ENCODE measurements around the gene PRR5. TPM values are rescaled to one million over a fixed set of nuclear protein-coding genes. Genes with fewer than 3 reads are reported as not detected.

Gene PRR5
- total and polyA plus RNA-seq, 5 donors from 2014 or later: 29.2 to 44.4 (median 33.3) TPM

DNA sequence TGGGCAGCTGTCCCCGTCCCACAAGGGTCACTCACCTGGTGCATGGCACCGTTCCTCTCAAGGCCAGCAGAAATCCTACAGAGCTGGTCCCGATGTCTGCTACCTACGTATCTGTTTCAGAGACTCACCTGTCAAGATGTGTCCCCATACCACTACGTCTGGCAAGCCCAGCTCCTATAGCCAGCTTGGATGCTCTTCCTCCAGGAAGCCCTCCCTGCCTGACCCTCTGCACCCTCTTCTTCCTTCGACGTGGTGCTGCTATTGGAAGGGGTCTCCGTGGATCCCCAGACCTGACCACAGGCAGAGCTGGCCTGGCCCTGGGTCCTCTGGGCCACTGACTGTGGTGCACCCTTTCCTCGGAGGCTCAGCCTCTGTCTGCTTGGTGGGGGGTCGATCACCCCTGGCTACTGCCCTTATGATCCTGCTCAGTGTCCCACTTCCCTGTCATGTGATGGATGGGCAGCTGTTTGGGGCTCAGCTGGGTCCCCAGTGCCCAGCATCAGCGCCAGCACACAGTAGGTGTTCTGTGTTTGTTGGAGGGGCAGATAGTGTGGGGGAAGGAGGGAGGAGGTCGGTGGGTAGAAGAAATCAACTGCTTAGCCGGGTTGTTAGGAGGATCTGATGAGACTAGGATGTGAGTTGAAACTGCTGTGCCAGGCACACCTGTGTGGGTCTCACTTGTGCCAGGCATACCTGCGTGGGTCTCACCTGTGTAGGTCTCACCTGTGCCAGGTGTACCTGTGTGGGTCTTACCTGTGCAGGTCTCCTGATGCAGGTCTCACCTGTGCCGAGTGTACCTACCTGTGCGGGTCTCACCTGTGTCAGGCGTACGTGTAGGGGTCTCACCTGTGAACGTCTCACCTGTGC is 28.7 kb downstream of the PRR5 start:
- Histone ChIP-seq H3K36me3 (ENCODE audit: control insufficient read depth, insufficient read depth, low read length) (peaks cover 20% of the 10 kb centered on the region), H3K27ac (ENCODE audit: insufficient read depth, low read length, poor library complexity, severe bottlenecking) (no peak overlapping the region)

DNA sequence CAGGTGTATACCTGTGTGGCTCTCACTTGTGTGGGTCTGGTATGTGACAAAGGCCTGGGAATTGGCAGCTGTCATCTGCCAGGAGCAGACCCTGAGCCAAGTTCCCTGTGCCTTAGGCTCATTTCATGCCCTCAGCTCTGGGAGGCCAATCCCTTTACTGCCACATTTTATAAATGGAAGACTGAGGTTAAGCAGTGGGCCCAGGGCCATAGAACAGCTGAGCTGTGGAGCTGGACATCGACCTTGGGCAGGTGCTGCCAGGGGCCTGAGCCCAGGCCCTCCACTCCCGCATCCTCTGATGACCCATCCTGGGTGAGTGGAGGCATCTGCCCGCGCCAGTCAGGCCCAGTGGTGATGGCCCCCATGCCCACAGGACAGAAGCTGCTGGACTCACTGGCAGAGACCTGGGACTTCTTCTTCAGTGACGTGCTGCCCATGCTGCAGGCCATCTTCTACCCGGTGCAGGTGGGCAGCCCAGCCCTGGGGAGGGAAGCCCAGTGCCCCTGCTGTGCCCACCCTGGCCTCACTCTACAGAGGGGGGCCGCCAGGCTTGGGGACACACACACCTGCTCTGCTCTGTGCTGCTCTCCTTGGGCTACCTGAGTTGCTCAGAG is 29.5 kb downstream of the PRR5 start:
- Histone ChIP-seq H3K9me3 (ENCODE audit: control insufficient read depth in 2 of 2, low read length in 2 of 2) (no peaks in the 10 kb centered on the region), H3K4me3 (ENCODE audit: low read depth, low read length) (no peak overlapping the region), H3K27me3 (ENCODE audit: control insufficient read depth, insufficient read depth, low read length) (no peaks in the 10 kb centered on the region), H3K27ac (ENCODE audit: insufficient read depth, low read length, poor library complexity, severe bottlenecking) (no peak overlapping the region), H3K36me3 (ENCODE audit: control insufficient read depth, insufficient read depth, low read length) (peaks cover 16% of the 10 kb centered on the region), H3K4me1 (ENCODE audit: control insufficient read depth, insufficient read depth, low read length, poor library complexity, severe bottlenecking) (no peaks in the 10 kb centered on the region)
- no peak for DNase-seq
- no peaks in the 10 kb centered on the region for H3K9me3 Mint-ChIP-seq
- H3K4me1 Mint-ChIP-seq: peaks cover 0 to 6% (median 2%) of the 10 kb centered on the region in 4 donors
- no peak for ATAC-seq (ENCODE audit: low read depth in 2 of 2)
- H3K27me3 Mint-ChIP-seq: no peaks in the 10 kb centered on the region
- peaks cover 9% of the 10 kb centered on the region for H3K36me3 Mint-ChIP-seq
- no peak overlapping the region for H3K27ac Mint-ChIP-seq
- no peak overlapping the region for H3K4me3 Mint-ChIP-seq

More for the DNA sequence above, 28.7 kb downstream of the PRR5 start:
- Mint-ChIP-seq H3K4me1 (peaks cover 0 to 3% (median under 1%) of the 10 kb centered on the region in 4 donors), H3K27me3 (no peaks in the 10 kb centered on the region), H3K4me3 (no peak overlapping the region), H3K27ac (peak overlapping the region in 1 of 3 donors; percentile 56), H3K9me3 (no peaks in the 10 kb centered on the region), H3K36me3 (peaks cover 9% of the 10 kb centered on the region)
- H3K4me3 ChIP-seq (ENCODE audit: low read depth, low read length): no peak overlapping the region
- H3K9me3 ChIP-seq (ENCODE audit: control insufficient read depth in 2 of 2, low read length in 2 of 2): no peaks in the 10 kb centered on the region
- H3K4me1 ChIP-seq (ENCODE audit: control insufficient read depth, insufficient read depth, low read length, poor library complexity, severe bottlenecking): no peaks in the 10 kb centered on the region
- DNase-seq (no peak), ATAC-seq (ENCODE audit: low read depth in 2 of 2) (no peak)
- H3K27me3 ChIP-seq (ENCODE audit: control insufficient read depth, insufficient read depth, low read length): no peaks in the 10 kb centered on the region

DNA sequence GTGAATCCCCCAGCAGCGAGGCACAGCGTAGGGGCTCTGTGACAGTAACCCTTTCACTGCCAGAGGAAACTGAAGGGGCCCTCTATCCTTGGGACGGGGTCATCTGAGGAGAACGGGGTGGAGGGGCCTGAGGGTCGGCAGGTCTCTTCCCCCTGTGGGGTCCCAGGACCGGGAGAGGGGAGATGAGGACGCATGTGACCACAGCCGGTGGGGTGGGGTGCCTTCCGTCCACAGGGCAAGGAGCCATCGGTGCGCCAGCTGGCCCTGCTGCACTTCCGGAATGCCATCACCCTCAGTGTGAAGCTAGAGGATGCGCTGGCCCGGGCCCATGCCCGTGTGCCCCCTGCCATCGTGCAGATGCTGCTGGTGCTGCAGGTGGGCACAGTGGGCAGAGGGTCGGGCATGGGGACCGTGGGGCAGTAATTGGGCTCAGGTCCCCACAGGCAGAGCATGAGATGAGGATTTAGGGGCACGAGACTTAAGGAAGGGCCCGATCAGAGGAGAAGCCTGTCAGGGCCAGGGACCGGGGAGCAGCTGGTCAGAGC is 30.1 kb downstream of the PRR5 start:
- H3K36me3 Mint-ChIP-seq: peaks cover 9% of the 10 kb centered on the region
- no peak overlapping the region for H3K27ac Mint-ChIP-seq
- H3K4me1 Mint-ChIP-seq: peaks cover 0 to 6% (median 2%) of the 10 kb centered on the region in 4 donors
- Histone ChIP-seq H3K36me3 (ENCODE audit: control insufficient read depth, insufficient read depth, low read length) (peaks cover 14% of the 10 kb centered on the region), H3K9me3 (ENCODE audit: control insufficient read depth in 2 of 2, low read length in 2 of 2) (no peaks in the 10 kb centered on the region), H3K4me1 (ENCODE audit: control insufficient read depth, insufficient read depth, low read length, poor library complexity, severe bottlenecking) (no peaks in the 10 kb centered on the region), H3K4me3 (ENCODE audit: low read depth, low read length) (no peak overlapping the region), H3K27me3 (ENCODE audit: control insufficient read depth, insufficient read depth, low read length) (no peaks in the 10 kb centered on the region), H3K27ac (ENCODE audit: insufficient read depth, low read length, poor library complexity, severe bottlenecking) (no peak overlapping the region)
- ATAC-seq (ENCODE audit: low read depth in 2 of 2) (no peak), DNase-seq (no peak)
- no peaks in the 10 kb centered on the region for H3K9me3 Mint-ChIP-seq
- H3K27me3 Mint-ChIP-seq: no peaks in the 10 kb centered on the region
- H3K4me3 Mint-ChIP-seq: no peak overlapping the region

DNA sequence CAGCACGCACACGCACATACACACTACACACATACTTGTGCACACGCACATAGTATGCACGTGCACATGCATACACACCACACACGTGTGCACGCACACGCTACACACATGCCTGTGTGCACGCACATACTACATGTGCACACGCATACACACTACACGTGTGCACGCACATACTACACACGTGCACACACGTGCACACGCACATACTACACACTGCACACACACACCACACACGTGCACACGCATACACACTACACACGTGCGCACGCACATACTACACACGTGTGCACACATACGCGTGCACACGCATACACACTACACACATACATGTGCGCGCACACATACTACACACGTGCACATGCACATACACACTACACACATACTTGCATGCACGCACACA is 30.7 kb downstream of the PRR5 start:
- H3K9me3 ChIP-seq (ENCODE audit: control insufficient read depth in 2 of 2, low read length in 2 of 2): no peaks in the 10 kb centered on the region
- Mint-ChIP-seq H3K9me3 (no peaks in the 10 kb centered on the region), H3K27ac (no peak overlapping the region), H3K4me3 (no peak overlapping the region), H3K4me1 (peaks cover 0 to 6% (median 2%) of the 10 kb centered on the region in 4 donors), H3K36me3 (peaks cover 9% of the 10 kb centered on the region), H3K27me3 (no peaks in the 10 kb centered on the region)
- H3K27ac ChIP-seq (ENCODE audit: insufficient read depth, low read length, poor library complexity, severe bottlenecking): no peak overlapping the region
- no peaks in the 10 kb centered on the region for H3K27me3 ChIP-seq (ENCODE audit: control insufficient read depth, insufficient read depth, low read length)
- H3K4me1 ChIP-seq (ENCODE audit: control insufficient read depth, insufficient read depth, low read length, poor library complexity, severe bottlenecking): no peaks in the 10 kb centered on the region
- ATAC-seq (ENCODE audit: low read depth in 2 of 2): no peak
- DNase-seq: no peak
- no peak overlapping the region for H3K4me3 ChIP-seq (ENCODE audit: low read depth, low read length)
- H3K36me3 ChIP-seq (ENCODE audit: control insufficient read depth, insufficient read depth, low read length): peaks cover 10% of the 10 kb centered on the region

DNA sequence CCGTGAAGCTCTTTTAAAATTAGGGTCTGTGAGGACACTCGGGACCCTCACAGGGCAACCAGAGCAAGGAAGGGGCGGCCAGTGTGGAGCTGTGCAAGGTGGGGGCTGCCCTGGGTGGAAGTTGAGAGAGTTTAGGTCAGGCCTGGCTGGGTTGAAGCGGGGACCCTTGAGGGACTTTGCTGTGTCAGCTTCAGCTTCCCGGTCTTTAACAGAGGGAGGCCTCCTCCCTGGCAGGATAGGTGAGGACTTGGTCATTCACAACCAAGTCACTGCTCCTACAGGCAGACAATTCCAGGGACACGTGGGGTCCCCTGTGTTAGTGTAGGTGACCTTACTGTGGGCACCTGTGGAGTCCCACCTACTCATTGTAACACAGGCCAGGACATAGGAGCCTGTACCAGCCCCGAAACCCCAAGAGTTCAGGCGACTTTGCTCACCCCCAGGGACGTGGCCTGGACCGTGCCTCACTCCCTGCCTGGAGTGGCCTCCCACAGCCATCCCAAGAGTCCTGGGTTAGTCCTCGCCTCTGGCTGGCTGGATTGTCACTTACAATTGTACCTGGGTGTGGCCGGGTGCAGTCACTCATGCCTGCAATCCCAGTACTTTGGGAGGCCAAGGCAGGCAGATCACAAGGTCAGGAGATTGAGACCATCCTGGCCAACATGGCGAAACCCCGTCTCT is 31.6 kb downstream of the PRR5 start:
- no peak overlapping the region for H3K4me3 Mint-ChIP-seq
- peaks cover 9% of the 10 kb centered on the region for H3K36me3 Mint-ChIP-seq
- no peaks in the 10 kb centered on the region for H3K9me3 ChIP-seq (ENCODE audit: control insufficient read depth in 2 of 2, low read length in 2 of 2)
- H3K27me3 Mint-ChIP-seq: no peaks in the 10 kb centered on the region
- ATAC-seq (ENCODE audit: low read depth in 2 of 2): no peak
- DNase-seq: no peak
- H3K4me1 ChIP-seq (ENCODE audit: control insufficient read depth, insufficient read depth, low read length, poor library complexity, severe bottlenecking): no peaks in the 10 kb centered on the region
- H3K27ac Mint-ChIP-seq: no peak overlapping the region
- H3K9me3 Mint-ChIP-seq: no peaks in the 10 kb centered on the region
- H3K4me1 Mint-ChIP-seq: peaks cover 0 to 6% (median 2%) of the 10 kb centered on the region in 4 donors
- peaks cover 7% of the 10 kb centered on the region for H3K36me3 ChIP-seq (ENCODE audit: control insufficient read depth, insufficient read depth, low read length)
- no peaks in the 10 kb centered on the region for H3K27me3 ChIP-seq (ENCODE audit: control insufficient read depth, insufficient read depth, low read length)
- no peak overlapping the region for H3K27ac ChIP-seq (ENCODE audit: insufficient read depth, low read length, poor library complexity, severe bottlenecking)
- no peak overlapping the region for H3K4me3 ChIP-seq (ENCODE audit: low read depth, low read length)

DNA sequence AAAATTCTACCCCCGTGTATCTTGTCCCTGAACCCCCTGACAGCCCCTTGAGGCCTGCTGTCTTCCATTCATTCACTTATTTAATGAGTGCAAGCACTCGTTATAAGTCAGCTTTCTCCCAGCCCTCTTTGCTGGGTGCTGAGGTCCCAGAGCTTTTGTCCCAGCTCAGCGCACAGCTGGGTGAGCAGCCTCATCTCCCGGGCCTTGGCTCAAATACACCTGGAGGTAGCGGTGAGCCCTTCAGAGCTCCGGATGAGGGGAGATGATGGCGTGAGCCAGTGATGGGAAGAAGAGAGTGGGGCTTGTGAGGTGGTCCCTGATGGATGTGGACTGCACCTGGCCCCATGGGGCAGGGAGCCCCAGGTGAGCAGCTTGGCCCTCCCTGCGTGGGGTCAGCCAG is 32.3 kb downstream of the PRR5 start:
- no peaks in the 10 kb centered on the region for H3K27me3 Mint-ChIP-seq
- no peaks in the 10 kb centered on the region for H3K4me1 ChIP-seq (ENCODE audit: control insufficient read depth, insufficient read depth, low read length, poor library complexity, severe bottlenecking)
- peaks cover 7% of the 10 kb centered on the region for H3K36me3 ChIP-seq (ENCODE audit: control insufficient read depth, insufficient read depth, low read length)
- H3K36me3 Mint-ChIP-seq: peaks cover 9% of the 10 kb centered on the region
- DNase-seq: no peak
- peaks cover 0 to 6% (median 2%) of the 10 kb centered on the region in 4 donors for H3K4me1 Mint-ChIP-seq
- H3K4me3 Mint-ChIP-seq: no peak overlapping the region
- H3K9me3 Mint-ChIP-seq: no peaks in the 10 kb centered on the region
- H3K27me3 ChIP-seq (ENCODE audit: control insufficient read depth, insufficient read depth, low read length): no peaks in the 10 kb centered on the region
- H3K9me3 ChIP-seq (ENCODE audit: control insufficient read depth in 2 of 2, low read length in 2 of 2): no peaks in the 10 kb centered on the region
- H3K4me3 ChIP-seq (ENCODE audit: low read depth, low read length): no peak overlapping the region
- no peak for ATAC-seq (ENCODE audit: low read depth in 2 of 2)
- no peak overlapping the region for H3K27ac ChIP-seq (ENCODE audit: insufficient read depth, low read length, poor library complexity, severe bottlenecking)
- no peak overlapping the region for H3K27ac Mint-ChIP-seq

DNA sequence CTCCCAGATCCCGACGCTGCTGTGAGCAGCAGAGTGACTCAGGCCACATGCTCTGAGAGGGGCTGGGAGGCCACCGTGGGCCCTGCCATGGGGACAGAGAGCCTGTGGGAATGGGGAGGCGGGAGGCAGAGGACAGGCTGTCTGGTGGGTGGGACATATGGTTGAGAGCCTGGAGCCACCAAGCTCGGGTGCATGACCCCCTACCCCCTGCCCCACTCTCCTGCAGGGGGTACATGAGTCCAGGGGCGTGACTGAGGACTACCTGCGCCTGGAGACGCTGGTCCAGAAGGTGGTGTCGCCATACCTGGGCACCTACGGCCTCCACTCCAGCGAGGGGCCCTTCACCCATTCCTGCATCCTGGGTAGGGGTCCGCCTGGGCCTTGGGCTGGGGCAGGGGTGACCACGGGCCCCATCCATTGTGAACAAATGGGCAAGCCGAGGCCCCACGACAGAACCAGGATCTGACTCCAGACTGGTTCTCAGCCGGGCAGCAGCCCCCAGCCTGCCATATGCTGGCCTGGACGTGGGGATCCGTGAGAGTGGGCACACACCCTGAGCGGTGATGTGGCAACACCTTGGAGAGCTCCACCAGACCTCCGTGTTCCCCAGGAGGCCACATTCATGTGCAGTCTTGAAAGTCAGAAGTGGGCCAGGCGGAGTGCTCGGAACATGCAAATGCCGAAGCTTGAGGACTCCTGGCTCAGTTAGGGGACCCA is 33.0 kb downstream of the PRR5 start:
- Histone ChIP-seq H3K4me3 (ENCODE audit: low read depth, low read length) (no peak overlapping the region), H3K27me3 (ENCODE audit: control insufficient read depth, insufficient read depth, low read length) (no peaks in the 10 kb centered on the region), H3K36me3 (ENCODE audit: control insufficient read depth, insufficient read depth, low read length) (peaks cover 7% of the 10 kb centered on the region), H3K9me3 (ENCODE audit: control insufficient read depth in 2 of 2, low read length in 2 of 2) (no peaks in the 10 kb centered on the region), H3K4me1 (ENCODE audit: control insufficient read depth, insufficient read depth, low read length, poor library complexity, severe bottlenecking) (no peaks in the 10 kb centered on the region), H3K27ac (ENCODE audit: insufficient read depth, low read length, poor library complexity, severe bottlenecking) (no peak overlapping the region)
- Mint-ChIP-seq H3K4me3 (no peak overlapping the region), H3K4me1 (peaks cover 0 to 6% (median 2%) of the 10 kb centered on the region in 4 donors), H3K36me3 (peaks cover 9% of the 10 kb centered on the region), H3K9me3 (no peaks in the 10 kb centered on the region), H3K27ac (no peak overlapping the region), H3K27me3 (no peaks in the 10 kb centered on the region)
- DNase-seq (no peak), ATAC-seq (ENCODE audit: low read depth in 2 of 2) (no peak)

Measured in CD4-positive, CD25-positive, alpha-beta regulatory T cell (primary cell).